Measurements from ENCODE around the gene SAV1. TPM values are rescaled to one million over a fixed set of nuclear protein-coding genes. Genes with fewer than 3 reads are reported as not detected.

Gene SAV1
- total and polyA plus RNA-seq, 2 of the 13 experiments (the other 11 are each of a cell fraction or from before 2014, with no cell fraction given), result 7.3 to 8.2 TPM

- TF ChIP-seq CREM (IDR thresholded peaks at IDR 0.05) (0 out of 2 replicates have a peak, but pooled peaks have one; percentile 20), CREM (CRISPR knock-in tag; IDR thresholded peaks at IDR 0.05) (no peak), PAXIP1 (CRISPR knock-in tag; conservative IDR thresholded peaks at IDR 0.05) (peak; percentile 39; the same call in 1 of the 2 replicates), ZNF354B (CRISPR knock-in tag; IDR thresholded peaks at IDR 0.05) (no peak), STAG1 (CRISPR knock-in tag; IDR thresholded peaks at IDR 0.05) (peak; percentile 64), ZNF501 (CRISPR knock-in tag; IDR thresholded peaks at IDR 0.05) (no peak), MBD4 (IDR thresholded peaks at IDR 0.05; ENCODE audit: borderline replicate concordance, low read length) (no peak), CTCF (CRISPR knock-in tag; IDR thresholded peaks at IDR 0.05) (peak; percentile 65), SOX5 (CRISPR knock-in tag; IDR thresholded peaks at IDR 0.05; ENCODE audit: borderline replicate concordance) (peak; percentile 43; the same call in 1 of the 2 replicates), ZFYVE20 (CRISPR knock-in tag; IDR thresholded peaks at IDR 0.05; ENCODE audit: borderline replicate concordance, low read depth) (no peak), FOXK2 (IDR thresholded peaks at IDR 0.05) (no peak), MYNN (CRISPR knock-in tag; IDR thresholded peaks at IDR 0.05; ENCODE audit: low read depth) (no peak), RARA (CRISPR knock-in tag; IDR thresholded peaks at IDR 0.05) (no peak; the same call in 1 of the 2 replicates), E2F5 (CRISPR knock-in tag; conservative IDR thresholded peaks at IDR 0.05) (no peak), GATAD2A (CRISPR knock-in tag; IDR thresholded peaks at IDR 0.05) (peak; percentile 58), MAFF (IDR thresholded peaks at IDR 0.05; ENCODE audit: low read depth, low read length) (peak; percentile 40; the same call in 1 of the 2 replicates), TP53 (CRISPR knock-in tag; conservative IDR thresholded peaks at IDR 0.05) (peak; percentile 98), NFIB (CRISPR knock-in tag; IDR thresholded peaks at IDR 0.05; ENCODE audit: borderline replicate concordance) (no peak), PPARG (CRISPR knock-in tag; conservative IDR thresholded peaks at IDR 0.05) (no peak), ATF4 (CRISPR knock-in tag; IDR thresholded peaks at IDR 0.05) (no peak), ONECUT2 (CRISPR knock-in tag; IDR thresholded peaks at IDR 0.05) (no peak), ZNF703 (CRISPR knock-in tag; IDR thresholded peaks at IDR 0.05; ENCODE audit: borderline replicate concordance) (no peak), RXRB (CRISPR knock-in tag; IDR thresholded peaks at IDR 0.05; ENCODE audit: borderline replicate concordance) (0 out of 2 replicates have a peak, but pooled peaks have one; percentile 52)
Observed at GRCh38 chr14:50599700-50600444, 68.2 kb downstream of the SAV1 start (continued).
